GM23248 (cell line): ENCODE results near the gene NCOA1. TPM values are rescaled to one million over a fixed set of nuclear protein-coding genes. Genes with fewer than 3 reads are reported as not detected.

Experiments used
- DNase-seq: peaks from one replicate; pipeline ENCODE4 v3.0.0-alpha.2; 2015
- H2AFZ ChIP-seq: fragments of 200-600 bp; sonication (generic); 2 replicates; pipeline ENCODE4 v1.6.1; 2016; ENCODE audit warnings: antibody characterized with exemption
- H3F3A ChIP-seq: fragments of 200-600 bp; sonication (generic); 2 replicates; pipeline ENCODE4 v1.6.1; 2016; ENCODE audit warnings: mild to moderate bottlenecking, antibody characterized with exemption, mixed run types; ENCODE audit not compliant: insufficient read depth
- H3K27ac ChIP-seq: fragments of 200-600 bp; sonication (generic); 2 replicates; pipeline ENCODE4 v1.5.1; 2016; ENCODE audit warnings: mild to moderate bottlenecking
- H3K27me3 ChIP-seq: fragments of 200-600 bp; sonication (generic); replicated peaks from 2 replicates; pipeline ENCODE4 v1.6.1; 2016; ENCODE audit warnings: mild to moderate bottlenecking; ENCODE audit not compliant: insufficient read depth
- H3K36me3 ChIP-seq: fragments of 200-600 bp; sonication (generic); 2 replicates; pipeline ENCODE4 v1.6.1; 2016; ENCODE audit warnings: low read depth, mild to moderate bottlenecking
- H3K4me1 ChIP-seq: fragments of 200-600 bp; sonication (generic); 2 replicates; pipeline ENCODE4 v1.6.1; 2016; ENCODE audit warnings: mild to moderate bottlenecking; ENCODE audit not compliant: insufficient read depth
- H3K4me2 ChIP-seq: fragments of 200-600 bp; sonication (generic); one replicate; pipeline ENCODE4 v1.6.1; 2016; ENCODE audit warnings: mild to moderate bottlenecking; ENCODE audit not compliant: unreplicated experiment
- H3K4me3 ChIP-seq: fragments of 200-600 bp; sonication (generic); 2 replicates; pipeline ENCODE4 v1.5.1; 2016; ENCODE audit warnings: mild to moderate bottlenecking
- H3K79me2 ChIP-seq: fragments of 200-600 bp; sonication (generic); 2 replicates; pipeline ENCODE4 v1.6.1; 2016; ENCODE audit warnings: mild to moderate bottlenecking; ENCODE audit not compliant: insufficient read depth
- H3K9ac ChIP-seq: fragments of 200-600 bp; sonication (generic); 2 replicates; pipeline ENCODE4 v1.6.1; 2016; ENCODE audit warnings: mild to moderate bottlenecking
- H3K9me2 ChIP-seq: fragments of 200-600 bp; sonication (generic); 2 replicates; pipeline ENCODE4 v1.6.1; 2016; ENCODE audit warnings: mixed run types, mild to moderate bottlenecking, moderate library complexity; ENCODE audit not compliant: insufficient read depth
- H3K9me3 ChIP-seq: fragments of 200-600 bp; sonication (generic); one replicate; pipeline ENCODE4 v1.6.1; 2017; ENCODE audit warnings: low read depth
- H4K20me1 ChIP-seq: fragments of 200-600 bp; sonication (generic); 2 replicates; pipeline ENCODE4 v1.6.0; 2016; ENCODE audit not compliant: insufficient read depth
- EZH2 ChIP-seq: fragments of 200-600 bp; sonication (generic); IDR thresholded peaks from 2 replicates; pipeline ENCODE4 v1.6.1; 2018; ENCODE audit warnings: antibody characterized with exemption, mild to moderate bottlenecking; ENCODE audit not compliant: insufficient read depth, poor library complexity, severe bottlenecking
- EZH2phosphoT487 ChIP-seq: fragments of 200-600 bp; sonication (generic); IDR thresholded peaks from 2 replicates; pipeline ENCODE4 v1.6.1; 2018; ENCODE audit warnings: antibody characterized with exemption, moderate library complexity, mild to moderate bottlenecking, low read depth; ENCODE audit not compliant: insufficient read depth
- WGBS, 2 experiments: methylation state at CpG; one replicate each; pipeline ENCODE4 v1.1.6; 2015 to 2017; ENCODE audit warnings: low lambda C conversion rate in 2 of 2, low coverage in 1 of 2; ENCODE audit errors: missing lambda C conversion rate in 2 of 2; 5-methylcytosine and 5-hydroxymethylcytosine counted together
- in situ Hi-C: fragments of 300-500 bp; cut with MboI; formaldehyde crosslinking; loops from 2 replicates; pipeline ENCODE4 v1.15.0; 2020
- polyA plus RNA-seq: library from polyadenylated mRNA; unstranded; fragments of >200 nt; fragmentation: Nextera tagmentation; extraction: Ambion mirVana; gene quantifications from 2 replicates; pipeline ENCODE4 v1.2.1, GENCODE V29; 2016
- total RNA-seq: library from RNA; depleted of rRNA; stranded (reverse); fragments of >200 nt; shearing (Covaris generic); gene quantifications from 2 replicates; pipeline ENCODE4 v1.2.3, GENCODE V29; 2014

NCOA1 gene
- total and polyA plus RNA-seq, 2 experiments from 2014 or later, result 2.6 to 8.0 TPM

GRCh38 chr2:24710806-24711205 is 219.8 kb downstream of the NCOA1 start:
- WGBS, 2 experiments, result 92 to 95% methylated on average over 6 of the region's 6 CpGs
- peaks cover 9% of the 10 kb centered on the region; the same call in 1 of the 2 replicates for H3F3A ChIP-seq
- no peak for DNase-seq
- TF ChIP-seq EZH2phosphoT487 (no peak), EZH2 (no peak)
- in situ Hi-C loops, result no loop called here
- H3K4me2 ChIP-seq, result no peak overlapping the region
- H3K36me3 ChIP-seq, result peaks cover 3% of the 10 kb centered on the region; the same call in 1 of the 2 replicates
- no peak overlapping the region for H3K27ac ChIP-seq
- H2AFZ ChIP-seq, result no peak overlapping the region
- no peak overlapping the region for H3K9ac ChIP-seq
- H4K20me1 ChIP-seq, result no peaks in the 10 kb centered on the region
- no peaks in the 10 kb centered on the region for H3K27me3 ChIP-seq
- H3K4me1 ChIP-seq, result peaks cover 15% of the 10 kb centered on the region
- no peaks in the 10 kb centered on the region for H3K9me3 ChIP-seq
- H3K79me2 ChIP-seq, result no peaks in the 10 kb centered on the region
- H3K9me2 ChIP-seq, result no peaks in the 10 kb centered on the region
- H3K4me3 ChIP-seq, result no peak overlapping the region

- H3F3A ChIP-seq, result peaks cover 9% of the 10 kb centered on the region; the same call in 1 of the 2 replicates
- TF ChIP-seq EZH2, result no peak
- H3K79me2 ChIP-seq, result no peaks in the 10 kb centered on the region
- no peak overlapping the region for H3K4me3 ChIP-seq
- no peaks in the 10 kb centered on the region for H3K9me3 ChIP-seq
- H3K36me3 ChIP-seq, result peaks cover 3% of the 10 kb centered on the region; the same call in 1 of the 2 replicates
- no peak overlapping the region for H2AFZ ChIP-seq
- H4K20me1 ChIP-seq, result no peaks in the 10 kb centered on the region
- WGBS, 2 experiments, result 29 to 43% methylated on average over 2 of the region's 2 CpGs
- no peak overlapping the region for H3K27ac ChIP-seq
- H3K9ac ChIP-seq, result no peak overlapping the region
- no peak overlapping the region for H3K4me2 ChIP-seq
- H3K27me3 ChIP-seq, result no peaks in the 10 kb centered on the region
- in situ Hi-C loops, result no loop called here
- H3K9me2 ChIP-seq, result no peaks in the 10 kb centered on the region
- peaks cover 15% of the 10 kb centered on the region for H3K4me1 ChIP-seq
- no peak for DNase-seq
Observed at GRCh38 chr2:24711865-24712264, 220.8 kb downstream of the NCOA1 start.

- Histone ChIP-seq H3K4me3 (no peak overlapping the region), H3K9me3 (no peaks in the 10 kb centered on the region), H3K4me2 (no peak overlapping the region), H3F3A (peaks cover 9% of the 10 kb centered on the region; the same call in 1 of the 2 replicates), H2AFZ (no peak overlapping the region), H3K36me3 (peaks cover 3% of the 10 kb centered on the region; the same call in 1 of the 2 replicates), H3K4me1 (peaks cover 15% of the 10 kb centered on the region), H4K20me1 (no peaks in the 10 kb centered on the region), H3K9me2 (no peaks in the 10 kb centered on the region), H3K9ac (no peak overlapping the region), H3K27ac (no peak overlapping the region), H3K79me2 (no peaks in the 10 kb centered on the region), H3K27me3 (no peaks in the 10 kb centered on the region)
- in situ Hi-C loops, result no loop called here
- WGBS, 2 experiments, result 90 to 96% methylated on average over 1 of the region's 1 CpG
- no peak for TF ChIP-seq EZH2phosphoT487
- no peak for TF ChIP-seq EZH2
- no peak for DNase-seq
Observed at GRCh38 chr2:24712296-24712695, 221.2 kb downstream of the NCOA1 start.

GRCh38 chr2:24717263-24717951 is 226.4 kb downstream of the NCOA1 start:
- WGBS, 2 experiments, result 77 to 81% methylated on average over 2 of the region's 2 CpGs
- Histone ChIP-seq H3K4me1 (peaks cover 9% of the 10 kb centered on the region; the same call in 1 of the 2 replicates), H3K9me3 (no peaks in the 10 kb centered on the region), H3F3A (peaks cover 9% of the 10 kb centered on the region; the same call in 1 of the 2 replicates), H3K27me3 (no peaks in the 10 kb centered on the region), H3K9me2 (no peaks in the 10 kb centered on the region), H3K4me3 (no peak overlapping the region), H3K27ac (no peak overlapping the region), H3K9ac (no peak overlapping the region), H2AFZ (no peak overlapping the region), H3K36me3 (no peaks in the 10 kb centered on the region; the same call in 1 of the 2 replicates), H3K4me2 (no peak overlapping the region), H3K79me2 (no peaks in the 10 kb centered on the region), H4K20me1 (no peaks in the 10 kb centered on the region)
- DNase-seq, result no peak
- TF ChIP-seq EZH2phosphoT487 (no peak), EZH2 (no peak)
- in situ Hi-C loops, result no loop called here
